ENCODE measurements around the gene PIP5K1A.
A peak's percentile ranks its signal among the peaks of the same experiment; 100 is the strongest.
"Not testable (repeated sequence)": the region's sequence is repeated elsewhere in the genome, so short reads cannot be mapped to it uniquely, and the experiment has no call there.

The PIP5K1A gene

DNA sequence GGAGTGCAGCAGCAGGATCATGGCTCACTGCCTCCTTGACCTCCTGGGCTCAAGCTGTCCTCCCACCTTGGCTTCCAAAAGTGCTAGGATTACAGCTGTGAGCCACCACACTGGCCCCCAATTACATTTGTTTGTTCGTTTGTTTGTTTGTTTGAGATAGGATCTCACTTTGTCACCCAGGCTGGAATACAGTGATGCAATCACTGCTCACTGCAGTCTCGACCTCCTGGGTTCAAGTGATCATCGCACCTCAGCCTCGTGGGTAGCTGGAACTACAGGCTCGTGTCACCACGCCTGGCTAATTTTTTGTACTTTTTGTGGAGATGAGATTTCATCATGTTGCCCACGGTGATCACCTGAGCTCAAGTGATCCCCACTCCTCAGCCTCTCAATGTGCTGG, 6.3 kb upstream of the PIP5K1A start:
- no peak for DNase-seq

DNA sequence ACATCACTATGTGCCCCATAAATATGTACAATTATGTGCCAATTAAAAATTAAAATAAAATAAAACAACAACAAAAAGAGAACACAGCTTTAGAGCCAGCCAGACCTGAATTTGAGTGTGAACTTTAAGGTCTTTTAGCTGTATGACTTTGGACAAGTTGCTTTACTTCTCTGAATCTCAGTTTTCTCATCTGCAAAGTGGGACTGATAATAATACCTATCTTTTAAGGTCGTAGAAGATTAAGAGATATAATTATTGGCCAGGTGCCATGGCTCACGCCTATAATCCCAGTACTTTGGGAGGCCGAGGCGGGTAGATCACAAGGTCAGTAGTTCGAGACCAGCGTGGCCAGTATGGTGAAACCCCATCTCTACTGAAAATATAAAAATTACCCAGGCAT, 5.0 kb upstream of the PIP5K1A start:
- no peak for DNase-seq

DNA sequence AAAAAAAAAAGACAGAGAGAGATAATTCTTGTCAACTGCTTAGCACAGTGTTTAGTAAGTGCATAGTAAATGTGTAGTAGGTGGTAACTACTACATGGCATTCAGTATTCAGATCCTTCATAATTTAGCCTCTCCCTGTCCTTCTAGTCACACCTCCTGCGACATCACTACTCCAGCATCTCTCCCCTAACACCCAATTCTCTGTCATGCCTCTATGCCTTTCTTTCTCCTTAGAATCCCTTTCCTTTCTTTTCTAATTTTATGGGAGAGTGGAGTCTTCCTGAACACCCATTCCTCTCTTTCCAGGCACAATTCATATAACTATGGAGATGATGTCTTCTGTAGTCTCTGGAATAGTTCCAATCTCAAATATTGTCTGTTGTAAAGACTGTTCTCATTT, 4.5 kb upstream of the PIP5K1A start:
- no peak for DNase-seq

DNA sequence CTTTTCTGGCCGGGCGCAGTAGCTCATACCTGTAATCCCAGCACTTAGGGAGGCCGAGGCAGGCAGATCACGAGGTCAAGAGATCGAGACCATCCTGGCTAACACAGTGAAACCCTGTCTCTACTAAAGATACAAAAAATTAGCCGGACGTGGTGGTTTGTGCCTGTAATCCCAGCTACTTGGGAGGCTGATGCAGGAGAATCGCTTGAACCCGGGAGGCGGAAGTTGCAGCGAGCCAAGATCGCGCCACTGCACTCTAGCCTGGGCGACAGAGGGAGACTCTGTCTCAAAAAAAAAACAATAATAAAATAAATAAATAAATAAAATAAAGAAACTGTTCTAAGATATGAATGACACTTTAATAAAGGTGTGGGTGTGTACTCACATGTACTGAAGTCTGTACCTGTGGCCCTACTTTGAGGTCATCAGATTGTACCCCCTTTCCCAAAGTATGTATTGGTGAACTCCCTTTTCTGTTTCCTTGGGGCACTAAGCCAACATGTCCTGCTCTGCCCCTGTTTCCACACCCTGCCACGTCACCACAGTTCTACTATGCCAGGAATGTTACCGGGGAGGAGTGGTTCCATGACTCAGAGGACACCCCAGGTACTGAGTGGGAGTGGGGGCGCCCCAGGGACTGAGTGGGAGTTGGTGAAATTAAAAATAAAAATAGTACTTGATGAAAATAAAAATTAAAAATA, 3.3 kb upstream of the PIP5K1A start:
- DNase-seq = not testable (repeated sequence)

DNA sequence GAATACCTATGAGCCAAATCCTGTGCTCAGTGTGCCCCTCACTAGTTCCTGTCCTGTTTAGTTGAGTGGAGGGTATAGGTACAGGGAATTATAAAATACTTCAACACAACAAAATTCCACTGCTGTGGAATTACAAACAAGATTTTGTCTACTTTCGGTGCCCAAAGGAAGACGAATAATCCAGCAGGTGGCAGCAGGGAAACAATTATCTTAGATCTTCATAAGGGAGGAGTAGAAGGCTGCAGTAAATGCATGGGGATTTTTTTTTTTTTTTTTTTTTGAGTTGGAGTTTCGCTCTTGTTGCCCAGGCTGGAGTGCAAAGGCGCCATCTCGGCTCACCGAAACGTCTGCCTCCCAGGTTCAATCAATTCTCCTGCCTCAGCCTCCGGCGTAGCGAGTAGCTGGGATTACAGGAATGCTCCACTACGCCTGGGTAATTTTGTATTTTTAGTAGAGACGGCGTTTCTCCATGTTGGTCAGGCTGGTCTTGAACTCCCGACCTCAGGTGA, 2.0 kb upstream of the PIP5K1A start:
- DNase-seq = peak; percentile 23

DNA sequence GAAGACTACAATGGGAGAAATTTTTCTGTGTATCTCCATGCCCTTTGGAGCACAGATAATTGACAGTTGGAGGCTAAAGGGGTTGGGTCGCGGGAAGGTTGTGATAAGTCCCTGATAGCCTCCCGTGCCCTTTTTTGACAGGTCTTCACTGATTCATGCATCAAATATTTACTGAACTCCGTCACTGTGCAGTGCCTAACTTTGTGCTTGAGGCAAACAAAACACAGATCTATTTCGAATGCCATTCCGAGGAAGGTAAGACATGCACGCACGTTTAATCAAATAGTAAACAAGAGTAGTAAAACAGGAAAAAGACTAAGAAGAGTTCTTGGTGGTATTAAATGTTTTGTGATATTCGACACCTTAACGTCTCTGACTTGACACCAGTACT, 494 bp upstream of the PIP5K1A start:
- no peak for DNase-seq

DNA sequence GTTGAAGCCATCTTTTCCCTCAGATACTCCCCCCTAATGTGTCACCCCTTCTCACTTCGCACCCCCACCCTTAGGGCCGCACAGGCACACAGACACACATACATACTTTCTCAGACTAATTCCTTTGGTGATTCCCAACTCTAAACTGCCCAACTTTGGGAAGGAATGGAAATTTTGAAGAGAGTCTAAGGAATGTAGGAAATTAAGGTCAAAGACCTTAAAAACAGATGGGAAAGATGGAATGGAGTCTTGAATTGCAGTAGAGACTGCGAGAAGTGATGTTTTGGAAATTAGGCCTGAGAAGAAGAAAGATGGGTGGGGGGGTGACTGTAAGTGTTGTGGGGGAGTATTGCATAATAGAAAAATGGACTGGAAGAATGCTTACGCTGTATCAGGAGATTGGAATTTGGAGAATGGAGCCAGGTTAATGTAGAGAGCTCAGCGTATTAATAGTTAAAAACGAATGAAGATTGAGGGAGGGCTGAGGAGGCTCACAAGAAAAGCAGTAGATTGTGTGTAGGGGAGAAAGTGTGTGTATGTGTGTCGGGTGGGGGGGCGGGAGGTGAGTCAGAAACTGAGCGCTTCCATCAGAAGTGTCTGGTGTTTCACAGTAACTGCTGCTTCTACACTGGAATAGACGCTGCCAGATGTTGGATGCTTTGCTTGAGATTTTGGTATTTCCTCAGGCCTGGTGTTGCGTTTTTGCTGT, 1.7 kb downstream of the PIP5K1A start:
- peak; percentile 7 for DNase-seq

DNA sequence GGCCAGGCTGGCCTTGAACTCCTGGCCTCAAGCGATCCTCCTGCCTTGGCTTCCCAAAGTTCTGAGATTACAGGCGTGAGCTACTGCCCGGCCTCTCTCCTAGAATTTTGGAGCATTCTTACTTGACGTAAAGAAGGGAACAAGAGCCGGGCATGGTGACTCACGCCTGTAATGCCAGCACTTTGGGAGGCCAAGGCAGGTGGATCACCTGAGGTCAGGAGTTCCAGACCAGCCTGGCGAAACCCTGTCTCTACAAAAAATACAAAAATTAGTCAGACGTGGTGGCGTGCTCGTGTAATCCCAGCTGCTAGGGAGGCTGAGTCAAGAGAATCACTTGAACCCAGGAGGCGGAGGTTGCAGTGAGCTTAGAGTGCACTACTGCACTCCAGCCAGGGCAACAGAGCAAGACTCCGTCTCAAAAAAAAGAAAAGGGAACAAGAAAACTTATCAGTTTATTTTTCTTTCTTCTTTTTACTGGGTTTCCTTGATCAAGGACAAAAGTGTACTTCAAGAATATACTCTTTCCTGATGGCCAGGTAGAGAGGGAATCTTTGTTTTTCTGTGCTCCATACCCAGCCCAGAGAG, 7.1 kb downstream of the PIP5K1A start:
- not testable (repeated sequence) for DNase-seq

DNA sequence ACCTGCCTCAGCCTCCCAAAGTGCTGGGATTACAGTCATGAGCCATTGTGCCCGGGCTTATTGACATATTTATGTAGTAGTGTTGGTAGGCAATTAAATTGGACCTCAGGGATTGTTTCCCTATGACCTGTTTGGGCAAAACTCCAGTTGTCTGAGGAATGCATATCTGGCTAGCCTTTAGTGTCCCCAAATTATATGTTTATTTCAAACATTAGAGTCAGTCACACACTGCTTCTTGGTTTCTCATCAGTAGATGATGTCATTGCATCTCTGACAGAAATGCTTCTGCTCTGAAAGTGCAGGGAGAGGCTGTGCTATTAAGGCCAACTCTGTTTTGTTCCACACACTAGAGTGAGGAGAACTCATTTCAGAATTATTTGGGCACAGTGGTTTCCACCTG, 12.5 kb downstream of the PIP5K1A start:
- no peak for DNase-seq

DNA sequence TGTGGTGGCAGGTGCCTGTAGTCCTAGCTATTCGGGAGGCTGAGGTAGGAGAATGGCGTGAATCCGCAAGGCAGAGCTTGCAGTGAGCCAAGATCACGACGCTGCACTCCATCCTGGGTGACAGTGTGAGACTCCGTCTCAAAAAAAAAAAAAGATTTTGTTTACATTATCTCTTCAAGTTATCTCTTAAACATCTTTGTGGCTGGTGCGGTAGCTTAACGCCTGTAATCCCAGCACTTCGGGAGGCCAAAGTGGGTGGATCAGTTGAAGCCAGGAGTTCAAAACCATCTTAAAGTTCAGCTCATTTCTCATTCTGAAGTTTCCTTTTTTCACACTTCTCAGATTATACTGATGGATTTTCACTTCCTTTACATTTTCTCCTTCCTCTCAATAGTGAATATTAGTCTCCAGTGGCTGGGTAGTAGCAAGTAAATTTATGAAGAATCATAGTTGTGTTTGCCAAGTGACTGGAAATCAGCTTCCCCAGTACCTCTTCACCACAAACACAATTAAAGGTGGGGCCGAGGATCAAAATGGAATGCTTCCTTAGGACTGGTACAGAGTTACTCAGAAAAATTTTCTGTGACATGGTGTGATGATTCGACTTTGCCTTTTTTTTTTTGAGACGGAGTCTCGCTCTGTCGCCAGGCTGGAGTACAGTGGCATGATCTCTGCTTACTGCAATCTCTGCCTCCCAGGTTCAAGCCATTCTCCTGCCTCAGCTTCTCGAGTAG, 13.8 kb downstream of the PIP5K1A start:
- DNase-seq = no peak

DNA sequence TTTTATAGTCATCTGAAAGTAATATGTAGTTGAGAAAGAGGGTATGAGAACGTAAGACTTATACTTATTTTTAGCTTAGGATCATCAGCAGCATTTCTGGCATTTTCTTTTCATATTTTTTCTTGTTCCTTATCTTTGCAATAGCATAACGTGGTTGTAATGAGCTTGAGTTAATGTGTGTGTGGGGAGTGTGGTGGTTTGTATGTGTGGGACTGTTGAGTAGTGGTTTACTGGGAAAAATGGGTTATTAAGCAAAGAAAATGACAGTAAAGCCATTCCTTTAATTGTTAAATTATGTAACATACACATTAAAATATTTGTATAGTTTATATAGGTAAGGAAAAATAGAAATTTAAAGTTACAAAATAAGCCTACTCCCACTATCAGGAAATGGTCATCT, 15.2 kb downstream of the PIP5K1A start:
- DNase-seq = no peak

DNA sequence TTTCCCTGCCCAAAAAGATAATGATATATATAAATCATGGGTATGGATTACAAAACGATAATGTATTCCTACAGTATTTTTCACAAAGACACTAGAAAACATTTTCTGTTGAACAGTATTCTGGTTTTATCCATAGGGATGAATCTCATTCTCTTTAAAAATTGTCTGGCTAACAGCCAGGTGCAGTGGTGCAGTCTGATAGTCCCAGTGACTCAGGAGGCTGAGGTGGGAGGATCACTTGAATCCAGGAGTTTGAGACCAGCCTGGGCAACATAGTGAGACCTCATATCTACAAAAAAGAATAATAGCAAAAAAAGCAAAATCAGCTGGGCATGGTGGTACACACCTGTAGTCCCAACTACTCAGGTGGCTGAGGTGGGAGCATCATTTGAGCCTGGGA, 23.3 kb downstream of the PIP5K1A start:
- no peak for DNase-seq

DNA sequence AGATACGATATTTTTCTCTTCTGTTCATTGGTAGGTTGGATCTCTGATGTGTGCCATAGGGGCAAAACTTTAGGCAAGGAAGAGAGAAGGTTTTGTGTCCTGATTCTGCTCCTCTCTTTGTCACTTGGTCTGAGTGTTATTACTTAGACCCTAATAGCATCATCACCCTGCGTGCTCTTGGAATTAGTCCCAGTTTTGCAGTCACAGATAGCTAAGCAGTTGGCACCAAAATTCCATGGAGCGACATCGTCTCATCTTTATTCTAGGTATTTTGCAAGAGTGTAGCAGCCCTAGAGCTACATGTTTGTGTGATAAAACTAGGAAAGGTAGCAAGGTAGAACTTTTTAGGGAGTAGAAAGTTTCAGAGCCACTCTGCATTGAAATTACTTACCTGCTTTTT, 23.8 kb downstream of the PIP5K1A start:
- no peak for DNase-seq

DNA sequence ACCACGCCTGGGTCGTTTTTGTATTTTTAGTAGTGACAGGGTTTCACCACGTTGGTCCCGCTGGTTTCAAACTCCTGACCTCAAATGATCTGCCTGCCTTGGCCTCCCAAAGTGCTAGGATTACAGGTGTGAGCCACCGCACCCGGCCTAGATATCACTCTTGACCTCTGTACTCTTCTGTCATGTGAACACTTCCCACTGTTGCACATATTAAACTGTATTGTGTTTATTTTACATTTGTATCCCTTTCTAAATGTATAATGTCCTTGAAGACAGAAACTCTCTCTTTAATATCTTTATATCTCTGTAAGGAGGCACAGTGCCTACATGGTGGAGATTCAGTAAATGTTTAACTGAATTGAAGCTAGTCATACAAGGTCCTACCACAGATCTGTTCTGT, 36.9 kb downstream of the PIP5K1A start:
- DNase-seq = no peak

DNA sequence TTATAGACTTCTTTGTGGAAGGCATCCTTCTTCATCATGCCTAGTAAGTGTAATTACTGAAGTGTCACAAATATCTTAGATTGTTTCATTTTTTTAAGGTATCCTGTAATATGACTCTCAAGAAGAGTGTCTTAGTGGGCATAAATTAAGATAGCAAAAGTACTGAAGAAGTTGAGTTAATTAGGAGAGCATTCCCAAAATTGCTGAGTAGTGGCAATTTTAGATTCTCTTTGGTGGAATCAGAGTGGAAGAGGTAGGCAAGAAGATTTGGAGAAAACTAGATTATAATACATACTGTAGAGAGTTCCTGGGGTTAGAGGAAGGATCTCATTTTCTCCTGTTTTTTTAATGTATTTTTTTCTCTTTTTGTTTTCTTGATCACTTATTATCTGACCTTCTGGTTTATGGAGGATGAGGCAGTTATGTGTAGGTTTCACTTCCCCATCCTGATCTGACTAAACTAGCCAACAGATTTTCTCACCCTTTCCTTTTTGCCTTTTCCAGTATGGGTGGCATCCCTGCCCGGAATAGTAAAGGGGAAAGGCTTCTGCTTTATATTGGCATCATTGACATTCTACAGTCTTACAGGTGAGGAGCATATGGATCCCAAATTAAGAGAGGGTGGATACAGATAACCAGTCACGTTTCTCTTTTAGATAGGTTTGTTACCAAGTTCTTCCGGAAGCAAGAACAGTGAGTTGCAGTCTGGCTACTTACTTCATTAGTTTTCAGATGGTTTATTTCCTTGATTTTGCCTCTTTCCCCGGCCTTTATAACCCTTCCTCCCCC, 39.5 kb downstream of the PIP5K1A start:
- DNase-seq = no peak

DNA sequence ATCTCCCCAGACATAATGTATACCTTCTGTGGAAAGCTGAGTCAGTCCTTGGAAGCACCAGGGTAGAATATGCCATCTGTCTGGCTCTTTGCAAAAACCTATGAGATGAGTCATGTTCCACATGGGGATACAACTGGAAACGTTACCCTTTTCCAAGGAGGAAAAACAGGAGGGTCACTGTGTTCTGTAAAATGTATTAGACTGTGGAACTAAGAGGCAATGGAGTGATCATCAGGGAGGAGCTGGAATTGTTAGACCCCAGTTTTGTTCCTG, 40.1 kb downstream of the PIP5K1A start:
- DNase-seq = no peak

DNA sequence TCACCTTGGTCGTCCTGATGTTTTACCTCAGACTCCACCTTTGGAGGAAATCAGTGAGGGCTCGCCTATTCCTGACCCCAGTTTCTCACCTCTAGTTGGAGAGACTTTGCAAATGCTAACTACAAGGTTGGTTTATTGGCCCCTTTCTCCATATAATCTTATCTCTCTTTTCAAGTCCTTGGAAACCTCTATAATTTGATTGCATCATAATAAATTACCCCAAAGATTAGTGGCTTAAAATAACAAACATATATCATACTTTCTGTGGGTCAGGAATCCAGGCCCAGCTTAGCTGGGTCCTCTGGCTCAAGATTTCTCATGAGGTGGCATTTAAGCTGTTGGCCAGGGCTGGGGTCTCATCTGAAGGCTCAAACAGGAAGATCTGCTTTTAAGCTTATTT, 44.1 kb downstream of the PIP5K1A start:
- no peak for DNase-seq

DNA sequence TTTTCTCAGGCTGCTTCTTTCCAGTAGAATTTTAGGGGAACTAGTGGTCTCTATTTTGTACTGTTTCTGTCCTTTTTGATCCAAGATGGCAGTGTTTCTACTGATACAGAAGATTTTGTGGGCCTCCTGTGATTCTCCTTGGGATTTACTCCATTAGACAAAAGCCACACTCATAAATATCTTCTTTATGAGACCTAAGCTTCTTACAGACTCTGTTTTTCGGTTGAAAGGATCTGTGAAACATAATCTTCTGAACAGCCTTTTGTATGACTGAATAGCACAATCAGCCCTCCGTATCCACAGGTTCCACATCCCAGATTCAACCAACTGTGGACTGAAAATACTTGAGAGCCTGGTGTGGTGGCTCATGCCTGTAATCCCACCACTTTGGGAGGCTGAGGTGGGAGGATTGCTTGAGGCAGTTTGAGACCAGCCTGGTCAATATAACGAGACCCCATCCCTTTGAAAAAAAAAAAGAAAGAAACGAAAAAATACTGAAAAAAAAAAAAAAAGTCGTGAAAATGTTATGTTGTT, 45.4 kb downstream of the PIP5K1A start:
- DNase-seq = no peak

DNA sequence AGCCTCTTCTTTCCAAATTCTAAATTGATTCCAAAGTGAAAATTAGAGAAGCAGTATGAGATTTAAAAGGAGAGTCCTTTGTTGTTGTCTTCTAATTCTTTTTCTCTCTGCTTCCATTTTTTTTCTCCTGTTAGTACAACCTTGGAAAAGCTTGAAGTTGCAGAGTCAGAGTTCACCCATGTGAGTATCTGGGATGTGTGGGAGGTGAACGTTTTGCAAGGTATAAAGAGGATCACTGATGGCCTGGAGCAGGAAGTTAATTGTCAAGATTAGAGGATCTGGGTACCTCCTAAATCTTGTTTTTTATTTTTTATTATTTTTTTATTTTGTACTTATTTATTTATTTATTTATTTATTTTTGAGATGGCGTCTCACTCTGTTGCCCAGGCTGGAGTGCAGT, 48.4 kb downstream of the PIP5K1A start:
- DNase-seq = no peak

DNA sequence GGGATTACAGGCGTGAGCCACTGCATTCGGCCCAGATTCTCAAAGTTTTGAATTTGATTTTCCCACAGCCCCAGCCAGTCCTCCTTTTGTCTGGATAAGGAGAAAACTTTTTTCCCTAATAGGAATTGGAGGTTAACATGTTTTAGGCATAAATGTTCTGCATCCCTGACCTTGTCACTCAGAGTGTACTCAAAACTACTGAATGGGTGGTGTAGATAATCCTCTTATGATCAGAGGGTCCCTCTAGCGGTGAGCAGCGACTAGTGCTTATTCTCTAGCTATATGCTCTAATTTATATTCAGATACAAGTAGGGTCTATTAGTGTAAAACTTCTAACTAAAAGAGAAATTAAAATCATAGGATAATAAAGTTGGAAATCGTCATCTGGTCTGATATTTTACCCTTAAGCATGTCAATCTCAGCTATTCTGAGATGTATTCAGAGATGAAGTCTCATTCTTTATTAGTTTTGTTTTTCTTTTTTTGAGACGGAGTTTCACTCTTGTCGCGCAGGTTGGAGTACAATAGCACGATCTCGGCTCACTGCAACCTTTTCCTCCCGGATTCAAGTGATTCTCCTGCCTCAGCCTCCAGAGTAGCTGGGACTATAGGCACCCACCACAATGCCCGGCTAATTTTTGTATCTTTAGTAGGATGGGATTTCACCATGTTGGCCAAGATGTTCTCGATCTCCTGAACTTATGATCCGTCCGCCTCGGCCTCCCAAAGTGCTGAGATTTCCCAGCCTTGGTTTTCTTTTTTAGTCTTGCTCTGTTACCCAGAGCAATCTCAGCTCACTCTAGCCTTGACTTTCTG, 53.5 kb downstream of the PIP5K1A start:
- DNase-seq = peak; percentile 56

Data from stimulated activated CD4-positive, alpha-beta T cell treated with anti-CD3 and anti-CD28 coated beads, Interleukin-4, amount 100 ng/mL, for 1 hour (primary cell).